IMR-90 (cell line): ENCODE data around the gene MRPL50. TPM values are rescaled to one million over a fixed set of nuclear protein-coding genes. Genes with fewer than 3 reads are reported as not detected.

ENCODE experiments used
- ATAC-seq: fragments of 200-7000 bp; cut with Tn5 transposase; 2 replicates; pipeline ENCODE4 v1.9.1; 2020; ENCODE audit warnings: low read depth, mild to moderate bottlenecking, moderate library complexity
- BruUV-seq: library from RNA; stranded (reverse); fragments of 400-500 nt; replicated peaks from 2 replicates; lab custom pipeline; 2021; lab: Mats Ljungman, UMichigan
- CTCF ChIA-PET: fragments of 300-600 bp; formaldehyde crosslinking; extraction: SDS; loops from one replicate; lab custom pipeline; 2021; ENCODE audit warnings: antibody characterized with exemption; lab: Yijun Ruan, JAX
- POLR2A ChIA-PET: fragments of 300-600 bp; sonication (Branson Sonifier 250); formaldehyde crosslinking; loops from one replicate; lab custom pipeline; 2022; ENCODE audit warnings: antibody characterized with exemption; ENCODE audit not compliant: unreplicated experiment; lab: Charles Lee
- DNase-seq: peaks from one replicate; pipeline ENCODE4 v3.0.0; 2013
- H2AFZ ChIP-seq: replicated peaks from 2 replicates; pipeline ENCODE3; 2013; ENCODE audit warnings: low read length, mild to moderate bottlenecking; ENCODE audit not compliant: poor library complexity
- H2AK5ac ChIP-seq: 2 replicates; pipeline ENCODE4 v1.6.1; 2013; ENCODE audit warnings: low read depth, low read length, inconsistent platforms
- H2AK9ac ChIP-seq: replicated peaks from 2 replicates; pipeline ENCODE3; 2013; ENCODE audit warnings: mild to moderate bottlenecking, low read depth, low read length, moderate library complexity; ENCODE audit not compliant: poor library complexity
- H2BK120ac ChIP-seq: 2 replicates; pipeline ENCODE4 v1.6.1; 2013; ENCODE audit warnings: low read depth, low read length, inconsistent platforms
- H2BK15ac ChIP-seq: 3 replicates; pipeline ENCODE4 v1.6.1; 2013; ENCODE audit warnings: low read depth, low read length, inconsistent platforms
- H2BK20ac ChIP-seq: 2 replicates; pipeline ENCODE4 v1.6.1; 2013; ENCODE audit warnings: low read depth, mild to moderate bottlenecking, inconsistent platforms, low read length, moderate library complexity
- H2BK5ac ChIP-seq: 2 replicates; pipeline ENCODE4 v1.6.1; 2013; ENCODE audit warnings: mild to moderate bottlenecking, low read depth, low read length, inconsistent platforms; ENCODE audit not compliant: poor library complexity, severe bottlenecking
- H3K14ac ChIP-seq: replicated peaks from 2 replicates; pipeline ENCODE4 v1.6.1; 2013; ENCODE audit warnings: low read depth, low read length, inconsistent platforms
- H3K18ac ChIP-seq: 2 replicates; pipeline ENCODE4 v1.6.1; 2013; ENCODE audit warnings: low read depth, low read length, control low read depth
- H3K23ac ChIP-seq: 2 replicates; pipeline ENCODE4 v1.6.1; 2013; ENCODE audit warnings: low read depth, low read length, inconsistent platforms
- H3K27ac ChIP-seq: 2 replicates; pipeline ENCODE4 v1.5.1; 2013; ENCODE audit warnings: mild to moderate bottlenecking, control low read depth, low read length; ENCODE audit not compliant: insufficient read depth
- H3K27me3 ChIP-seq: 2 replicates; pipeline ENCODE4 v1.6.1; 2013; ENCODE audit warnings: low read length; ENCODE audit not compliant: control insufficient read depth, insufficient read depth
- H3K36me3 ChIP-seq: 2 replicates; pipeline ENCODE4 v1.6.1; 2013; ENCODE audit warnings: low read length, mixed read lengths; ENCODE audit not compliant: control insufficient read depth, insufficient read depth
- H3K4ac ChIP-seq: 2 replicates; pipeline ENCODE4 v1.6.1; 2013; ENCODE audit warnings: low read depth, low read length, inconsistent platforms
- H3K4me1 ChIP-seq: 2 replicates; pipeline ENCODE4 v1.6.1; 2013; ENCODE audit warnings: low read length, mixed read lengths; ENCODE audit not compliant: control insufficient read depth, insufficient read depth
- H3K4me2 ChIP-seq: 2 replicates; pipeline ENCODE4 v1.6.1; 2013; ENCODE audit warnings: low read depth, mild to moderate bottlenecking, control low read depth, low read length, moderate library complexity
- H3K4me3 ChIP-seq: 2 replicates; pipeline ENCODE4 v1.5.1; 2013; ENCODE audit warnings: low read depth, mild to moderate bottlenecking, control low read depth, low read length, moderate library complexity; ENCODE audit not compliant: insufficient read depth
- H3K56ac ChIP-seq: 2 replicates; pipeline ENCODE4 v1.6.1; 2013; ENCODE audit warnings: low read length, inconsistent platforms; ENCODE audit not compliant: insufficient read depth; ENCODE audit errors: extremely low read depth
- H3K79me1 ChIP-seq, 2 experiments: 2 replicates each; pipeline ENCODE4 v1.6.1; 2013; ENCODE audit warnings: low read length in 2 of 2, inconsistent platforms in 1 of 2, low read depth in 1 of 2
- H3K9ac ChIP-seq: 2 replicates; pipeline ENCODE4 v1.6.1; 2013; ENCODE audit warnings: low read depth, low read length, control low read depth
- H3K9me1 ChIP-seq: 2 replicates; pipeline ENCODE4 v1.6.1; 2013; ENCODE audit warnings: low read length, inconsistent platforms; ENCODE audit not compliant: insufficient read depth
- H3K9me3 ChIP-seq: 2 replicates; pipeline ENCODE4 v1.6.1; 2013; ENCODE audit warnings: low read length; ENCODE audit not compliant: control insufficient read depth, insufficient read depth
- H4K20me1 ChIP-seq: 2 replicates; pipeline ENCODE4 v1.6.1; 2013; ENCODE audit warnings: low read length, inconsistent platforms; ENCODE audit not compliant: insufficient read depth
- H4K5ac ChIP-seq: 2 replicates; pipeline ENCODE4 v1.6.1; 2013; ENCODE audit warnings: mild to moderate bottlenecking, low read depth, low read length, control low read depth
- H4K8ac ChIP-seq, 2 experiments: 2 replicates each; pipeline ENCODE4 v1.6.1; 2013; ENCODE audit warnings: low read depth in 2 of 2, low read length in 2 of 2, control low read depth in 1 of 2, inconsistent platforms in 1 of 2
- H4K91ac ChIP-seq: 2 replicates; pipeline ENCODE4 v1.6.1; 2013; ENCODE audit warnings: low read depth, low read length, inconsistent platforms; ENCODE audit not compliant: insufficient read depth
- BHLHE40 ChIP-seq: fragments of 150-350 bp; IDR thresholded peaks from 2 replicates; pipeline ENCODE4 v1.6.1; 2016; ENCODE audit warnings: mild to moderate bottlenecking, low read depth, low read length
- CEBPB ChIP-seq: IDR thresholded peaks from 2 replicates; pipeline ENCODE4 v1.6.1; 2012; ENCODE audit warnings: low read depth, low read length, improper control_type of control experiment
- CTCF ChIP-seq: conservative IDR thresholded peaks from 2 replicates; pipeline ENCODE4 v1.5.1; 2012; ENCODE audit warnings: mild to moderate bottlenecking, low read depth, low read length, improper control_type of control experiment
- MAFK ChIP-seq: IDR thresholded peaks from 2 replicates; pipeline ENCODE4 v1.6.1; 2012; ENCODE audit warnings: low read depth, low read length, improper control_type of control experiment
- RAD21 ChIP-seq: IDR thresholded peaks from 2 replicates; pipeline ENCODE4 v1.6.1; 2012; ENCODE audit warnings: low read length, improper control_type of control experiment
- RCOR1 ChIP-seq: IDR thresholded peaks from 2 replicates; pipeline ENCODE4 v1.6.1; 2012; ENCODE audit warnings: mild to moderate bottlenecking, low read length, improper control_type of control experiment; ENCODE audit not compliant: insufficient replicate concordance
- RFX5 ChIP-seq: IDR thresholded peaks from 2 replicates; pipeline ENCODE4 v1.8.0; 2012; ENCODE audit warnings: low read depth, mild to moderate bottlenecking, low read length, moderate library complexity
- SMC3 ChIP-seq: fragments of 150-350 bp; IDR thresholded peaks from 2 replicates; pipeline ENCODE4 v1.6.1; 2016; ENCODE audit warnings: low read depth, mild to moderate bottlenecking, antibody characterized with exemption, low read length, moderate library complexity
- WGBS, 2 experiments: methylation state at CpG; one replicate each; pipeline versions ENCODE4 v1.1.5 to v1.1.7; 2013; ENCODE audit warnings: missing lambda C conversion rate in 2 of 2; ENCODE audit not compliant: insufficient read length in 1 of 2; ENCODE audit errors: extremely low coverage in 2 of 2; 5-methylcytosine and 5-hydroxymethylcytosine counted together
- dilution Hi-C: fragments of 300-500 bp; cut with HindIII; formaldehyde crosslinking; loops from one replicate; pipeline ENCODE4 v1.14.3; 2018; ENCODE audit warnings: low sequenced_read_pairs; ENCODE audit not compliant: unreplicated experiment
- in situ Hi-C: fragments of 300-500 bp; cut with MboI; formaldehyde crosslinking; loops from 3 replicates; pipeline ENCODE4 v1.14.3; 2019; ENCODE audit warnings: low sequenced_read_pairs, inconsistent platforms, mixed read lengths
- intact Hi-C: fragments of 100-400 bp; cut with micrococcal nuclease; formaldehyde crosslinking; loops from 2 replicates; pipeline ENCODE4 v1.10.0; 2022
- polyA plus RNA-seq, 3 experiments: library from polyadenylated mRNA; depleted of rRNA; stranded (reverse); fragments of >200 nt; gene quantifications; 2 replicates each; pipeline ENCODE4 v1.2.3, GENCODE V29; 2012; ENCODE audit warnings: low replicate concordance in 1 of 3
- total RNA-seq: library from RNA; depleted of rRNA; stranded (reverse); fragments of >200 nt; gene quantifications from 2 replicates; pipeline ENCODE4 v1.2.3, GENCODE V29; 2012

The MRPL50 gene
- total and polyA plus RNA-seq, 2 of the 4 experiments (the other 2 are of a cell fraction), result 7.5 to 8.6 TPM

- no peak overlapping the region for H4K8ac ChIP-seq
- no peak overlapping the region for H3K9ac ChIP-seq
- no peak overlapping the region for H2BK5ac ChIP-seq
- no peak overlapping the region for H3K4me3 ChIP-seq
- in situ Hi-C loops, result no loop called here
- H3K36me3 ChIP-seq, result no peaks in the 10 kb centered on the region
- H3K4me1 ChIP-seq, result no peaks in the 10 kb centered on the region
- no peak overlapping the region for H3K27ac ChIP-seq
- no peak overlapping the region for H2BK120ac ChIP-seq
- intact Hi-C loops, result no loop called here
- ChIA-PET CTCF (no interaction called here), POLR2A (no interaction called here)
- H2BK20ac ChIP-seq, result no peak overlapping the region
- H3K23ac ChIP-seq, result no peak overlapping the region
- H3K56ac ChIP-seq, result no peak overlapping the region
- H2AK5ac ChIP-seq, result no peak overlapping the region
- DNase-seq (no peak), ATAC-seq (no peak)
- no peak overlapping the region for H3K14ac ChIP-seq
- H4K5ac ChIP-seq, result no peak overlapping the region
- dilution Hi-C loops, result no loop called here
- no peak overlapping the region for H3K4me2 ChIP-seq
- H3K4ac ChIP-seq, result no peak overlapping the region
- no peak for TF ChIP-seq MAFK
- TF ChIP-seq RAD21, result no peak
- no peak for TF ChIP-seq RCOR1
- no peak for TF ChIP-seq RFX5
- no peak for TF ChIP-seq CEBPB
- TF ChIP-seq BHLHE40, result no peak
- no peak for TF ChIP-seq SMC3
- TF ChIP-seq CTCF, result no peak
- no peaks in the 10 kb centered on the region for H3K9me3 ChIP-seq
- H3K79me1 ChIP-seq, result no peaks in the 10 kb centered on the region
- no peak overlapping the region for H2AK9ac ChIP-seq
- no peaks in the 10 kb centered on the region for H4K20me1 ChIP-seq
- H2AFZ ChIP-seq, result no peak overlapping the region
- no peak overlapping the region for H4K91ac ChIP-seq
- WGBS, 2 experiments, result 80% methylated on average over 2 of the region's 5 CpGs; no CpG with 5 or more reads in 1 of the 2 experiments
- no TSS peak for BruUV-seq
- H3K27me3 ChIP-seq, result no peaks in the 10 kb centered on the region
- no peak overlapping the region for H2BK15ac ChIP-seq
- H3K9me1 ChIP-seq, result no peaks in the 10 kb centered on the region
- H3K18ac ChIP-seq, result no peak overlapping the region
Observed at GRCh38 chr9:101354143-101354764, 44.2 kb downstream of the MRPL50 start.
